H1 (cell line): Measurements from ENCODE around the gene ERFE. TPM values are rescaled to one million over a fixed set of nuclear protein-coding genes. Genes with fewer than 3 reads are reported as not detected.
A peak's percentile ranks its signal among the peaks of the same experiment; 100 is the strongest.

Experiments
- CTCF ChIA-PET: fragments of 300-600 bp; sonication (Branson Sonifier 250); formaldehyde crosslinking; loops from one replicate; lab custom pipeline; 2021; ENCODE audit not compliant: partially characterized antibody; lab: Charles Lee
- POLR2A ChIA-PET: fragments of 300-600 bp; sonication (Branson Sonifier 250); formaldehyde crosslinking; loops from one replicate; lab custom pipeline; 2021; ENCODE audit warnings: inconsistent platforms; ENCODE audit not compliant: partially characterized antibody; lab: Charles Lee
- DNase-seq, 2 experiments: peaks; one replicate each; pipeline versions ENCODE4 v3.0.0 to v3.0.0-alpha.2; 2010 to 2022; ENCODE audit warnings: low spot score in 2 of 2, low read depth in 1 of 2, mixed read lengths in 1 of 2
- FAIRE-seq: peaks from 2 replicates; lab custom pipeline; 2011; peaks lifted over from hg19 to GRCh38; lab: Jason Lieb, UNC
- H2AFZ ChIP-seq: 2 replicates; pipeline ENCODE4 v1.8.1; 2012; ENCODE audit warnings: low read length, inconsistent platforms
- H2AK5ac ChIP-seq: 2 replicates; pipeline ENCODE4 v1.6.1; 2013; ENCODE audit warnings: low read depth, low read length
- H2BK120ac ChIP-seq: replicated peaks from 2 replicates; pipeline ENCODE3; 2013; ENCODE audit warnings: low read depth, low read length, inconsistent platforms
- H2BK12ac ChIP-seq: 2 replicates; pipeline ENCODE4 v1.6.1; 2013; ENCODE audit warnings: low read depth, low read length
- H2BK15ac ChIP-seq: 2 replicates; pipeline ENCODE4 v1.6.1; 2013; ENCODE audit warnings: low read length
- H2BK20ac ChIP-seq: 2 replicates; pipeline ENCODE4 v1.6.1; 2013; ENCODE audit warnings: low read length
- H2BK5ac ChIP-seq: 2 replicates; pipeline ENCODE4 v1.6.1; 2013; ENCODE audit warnings: low read depth, low read length
- H3K14ac ChIP-seq: 2 replicates; pipeline ENCODE4 v1.6.1; 2013; ENCODE audit warnings: inconsistent platforms; ENCODE audit not compliant: insufficient read length
- H3K18ac ChIP-seq: 2 replicates; pipeline ENCODE4 v1.6.1; 2013; ENCODE audit warnings: low read length; ENCODE audit errors: extremely low read depth
- H3K23ac ChIP-seq: 2 replicates; pipeline ENCODE4 v1.6.1; 2013; ENCODE audit warnings: inconsistent platforms; ENCODE audit not compliant: insufficient read length
- H3K23me2 ChIP-seq: 2 replicates; pipeline ENCODE4 v1.6.1; 2013; ENCODE audit warnings: low read depth, low read length
- H3K27ac ChIP-seq: 2 replicates; pipeline ENCODE4 v1.6.1; 2011; ENCODE audit warnings: low read depth, low read length, inconsistent platforms
- H3K27me3 ChIP-seq, 4 experiments: replicated peaks in 1 of 4; 1 replicate in 1 of 4; 2 replicates in 3 of 4; pipeline versions ENCODE4 v1.6.1 to v1.8.1; 2011 to 2013; ENCODE audit warnings: low read length in 3 of 4, mild to moderate bottlenecking in 3 of 4, inconsistent platforms in 2 of 4, mixed read lengths in 2 of 4, moderate library complexity in 1 of 4; ENCODE audit not compliant: control insufficient read depth in 3 of 4, insufficient read depth in 3 of 4; ENCODE audit errors: extremely low read depth in 1 of 4
- H3K36me3 ChIP-seq, 4 experiments: 2 replicates each; pipeline versions ENCODE4 v1.6.1 to v1.8.1; 2011 to 2013; ENCODE audit warnings: mild to moderate bottlenecking in 4 of 4, low read length in 3 of 4, moderate library complexity in 2 of 4, control low read depth in 1 of 4, inconsistent platforms in 1 of 4; ENCODE audit not compliant: insufficient read depth in 4 of 4, control insufficient read depth in 2 of 4
- H3K4ac ChIP-seq: replicated peaks from 2 replicates; pipeline ENCODE3; 2013; ENCODE audit warnings: low read length, low read depth, mixed read lengths, inconsistent platforms; ENCODE audit not compliant: insufficient read length
- H3K4me1 ChIP-seq, 4 experiments: replicated peaks in 1 of 4; 1 replicate in 1 of 4; 2 replicates in 3 of 4; pipeline versions ENCODE4 v1.6.1 to v1.8.1; 2011 to 2013; ENCODE audit warnings: low read length in 3 of 4, inconsistent platforms in 2 of 4, mixed read lengths in 1 of 4; ENCODE audit not compliant: insufficient read depth in 4 of 4, control insufficient read depth in 3 of 4
- H3K4me2 ChIP-seq, 2 experiments: 2 replicates each; pipeline versions ENCODE4 v1.6.1 to v1.8.1; 2011 to 2013; ENCODE audit warnings: low read depth in 2 of 2, low read length in 2 of 2, control low read depth in 1 of 2, inconsistent platforms in 1 of 2, mild to moderate bottlenecking in 1 of 2; ENCODE audit not compliant: insufficient read depth in 1 of 2
- H3K4me3 ChIP-seq, 4 experiments: fragments of 200-600, 300-600 bp in 1 of 4; sonication (generic), shearing (Covaris generic), sonication (Bioruptor Twin) in 1 of 4; 2 replicates each; pipeline versions ENCODE4 v1.5.1 to v1.8.1; 2011 to 2016; ENCODE audit warnings: low read length in 4 of 4, low read depth in 3 of 4, control low read depth in 2 of 4, inconsistent platforms in 2 of 4, mild to moderate bottlenecking in 2 of 4, mixed read lengths in 1 of 4, moderate library complexity in 1 of 4; ENCODE audit not compliant: insufficient read depth in 2 of 4; ENCODE audit errors: extremely low read depth in 1 of 4
- H3K56ac ChIP-seq: replicated peaks from 2 replicates; pipeline ENCODE3; 2013; ENCODE audit warnings: low read depth, mild to moderate bottlenecking, mixed read lengths, low read length, inconsistent platforms; ENCODE audit not compliant: insufficient read length
- H3K79me1 ChIP-seq: 2 replicates; pipeline ENCODE4 v1.6.1; 2013; ENCODE audit warnings: low read depth, low read length, control low read depth
- H3K79me2 ChIP-seq, 2 experiments: 2 replicates each; pipeline versions ENCODE4 v1.6.1 to v1.8.1; 2012 to 2013; ENCODE audit warnings: low read length in 2 of 2, mild to moderate bottlenecking in 2 of 2, inconsistent platforms in 1 of 2; ENCODE audit not compliant: insufficient read depth in 2 of 2, control insufficient read depth in 1 of 2
- H3K9ac ChIP-seq, 4 experiments: replicated peaks in 1 of 4; 1 replicate in 1 of 4; 2 replicates in 3 of 4; pipeline versions ENCODE4 v1.6.1 to v1.8.1; 2011 to 2013; ENCODE audit warnings: low read depth in 3 of 4, low read length in 3 of 4, control low read depth in 2 of 4, mild to moderate bottlenecking in 2 of 4, moderate library complexity in 2 of 4, inconsistent platforms in 1 of 4; ENCODE audit errors: extremely low read depth in 1 of 4
- H3K9me3 ChIP-seq, 2 experiments: 2 replicates each; pipeline versions ENCODE4 v1.6.1 to v1.8.1; 2012 to 2013; ENCODE audit warnings: mild to moderate bottlenecking in 2 of 2, moderate library complexity in 2 of 2, control low read depth in 1 of 2, inconsistent platforms in 1 of 2, low read depth in 1 of 2, low read length in 1 of 2, mixed read lengths in 1 of 2; ENCODE audit not compliant: insufficient read depth in 2 of 2
- H4K20me1 ChIP-seq, 2 experiments: replicated peaks in 1 of 2; 2 replicates each; pipeline versions ENCODE3 to v1.8.1; 2011 to 2013; ENCODE audit warnings: inconsistent platforms in 2 of 2, low read length in 2 of 2, mild to moderate bottlenecking in 1 of 2; ENCODE audit not compliant: insufficient read depth in 2 of 2, control insufficient read depth in 1 of 2
- H4K5ac ChIP-seq: 2 replicates; pipeline ENCODE4 v1.6.1; 2013; ENCODE audit warnings: low read length, low read depth, mixed read lengths, inconsistent platforms; ENCODE audit not compliant: insufficient read length
- H4K8ac ChIP-seq: 2 replicates; pipeline ENCODE4 v1.8.0; 2013; ENCODE audit warnings: mild to moderate bottlenecking, moderate library complexity, low read length, inconsistent platforms; ENCODE audit not compliant: insufficient read depth; ENCODE audit errors: extremely low read depth
- H4K91ac ChIP-seq: replicated peaks from 2 replicates; pipeline ENCODE3; 2013; ENCODE audit warnings: low read length, mixed read lengths, inconsistent platforms; ENCODE audit not compliant: insufficient read length
- SIRT6 ChIP-seq: IDR thresholded peaks from one replicate; pipeline ENCODE4 v1.7.1; 2012; ENCODE audit warnings: low read length, inconsistent platforms
- WGBS, 2 experiments: shearing (Covaris generic) in 1 of 2; methylation state at CpG; one replicate each; pipeline versions ENCODE4 v1.1.6 to v1.1.7; 2013 to 2015; ENCODE audit warnings: low lambda C conversion rate in 2 of 2, mixed read lengths in 2 of 2, inconsistent platforms in 1 of 2, low coverage in 1 of 2, missing lambda C conversion rate in 1 of 2; ENCODE audit not compliant: insufficient replicate concordance in 2 of 2, insufficient coverage in 1 of 2, insufficient read length in 1 of 2; ENCODE audit errors: extremely low coverage in 1 of 2, missing lambda C conversion rate in 1 of 2; 5-methylcytosine and 5-hydroxymethylcytosine counted together
- polyA plus RNA-seq, 7 experiments: library from polyadenylated mRNA; depleted of rRNA in 3 of 7; stranded (reverse) in 5 of 7; unstranded in 2 of 7; fragments of >200 nt in 5 of 7; fragments of 200-250 nt in 2 of 7; gene quantifications; 1 replicate in 5 of 7; 2 replicates in 1 of 7; 4 replicates in 1 of 7; pipeline versions ENCODE4 v1.2.1 to v1.2.3, GENCODE V29; 2011 to 2013; ENCODE audit warnings: missing spikeins in 2 of 7, mixed read lengths in 2 of 7
- total RNA-seq: library from RNA; stranded (reverse); fragmentation: NEBNext Ultra II Directional; extraction: Animal tissue kit (Norgen Biotek cat#: 25700); gene quantifications from 2 replicates; pipeline ENCODE4 v1.2.1, GENCODE V29; 2021

The ERFE gene
- total and polyA plus RNA-seq, 2 of the 8 experiments (the other 6 are each of a cell fraction or from before 2014, with no cell fraction given) = 2.5 to 3.6 TPM

DNA sequence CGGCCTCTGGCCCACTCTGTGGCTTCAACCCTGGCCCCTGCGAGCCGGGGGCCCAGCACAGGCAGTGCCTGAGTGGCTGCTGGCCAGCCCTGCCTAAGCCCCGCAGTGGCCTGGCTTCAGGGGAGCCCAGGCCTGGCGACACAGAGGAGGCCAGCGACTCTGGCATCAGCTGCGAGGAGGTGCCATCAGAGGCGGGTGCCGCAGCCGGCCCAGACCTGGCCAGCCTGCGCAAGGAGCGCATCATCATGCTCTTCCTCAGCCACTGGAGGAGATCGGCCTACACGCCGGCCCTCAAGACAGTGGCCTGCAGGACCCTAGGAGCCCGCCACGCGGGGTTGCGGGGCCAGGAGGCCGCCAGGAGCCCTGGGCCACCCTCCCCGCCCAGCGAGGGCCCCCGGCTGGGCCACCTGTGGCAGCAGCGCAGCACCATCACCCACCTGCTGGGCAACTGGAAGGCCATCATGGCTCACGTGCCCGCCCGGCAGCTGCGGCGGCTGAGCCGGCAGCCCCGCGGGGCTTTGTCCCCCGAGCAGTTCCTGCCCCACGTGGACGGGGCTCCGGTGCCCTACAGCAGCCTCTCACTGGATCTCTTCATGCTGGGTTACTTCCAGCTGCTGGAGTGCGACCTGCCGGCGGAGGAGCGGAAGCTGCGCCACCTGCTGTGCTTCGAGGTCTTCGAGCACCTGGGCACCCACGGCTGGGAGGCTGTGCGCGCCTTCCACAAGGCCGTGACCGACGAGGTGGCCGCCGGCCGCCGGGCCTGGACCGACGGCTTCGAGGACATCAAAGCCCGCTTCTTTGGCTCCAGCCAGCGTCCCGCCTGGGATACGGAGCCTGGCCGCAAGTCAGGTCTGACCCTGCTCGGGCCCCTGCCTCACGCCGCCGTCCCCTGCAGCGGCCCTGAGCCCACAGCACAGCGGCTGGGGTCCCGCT, 27.8 kb upstream of the ERFE start:
- Histone ChIP-seq H4K8ac (peak overlapping the region; percentile 63; the same call in 1 of the 2 replicates), H2BK20ac (no peak overlapping the region), H3K79me2 (no peaks in the 10 kb centered on the region), H3K79me1 (no peaks in the 10 kb centered on the region), H3K27ac (no peak overlapping the region), H3K9ac (no peak overlapping the region), H4K91ac (no peak overlapping the region), H4K20me1 (peaks cover 0 to 9% of the 10 kb centered on the region in 2 experiments), H3K4me1 (peaks cover 0 to 13% (median 0%) of the 10 kb centered on the region in 4 experiments; a peak in 2 of 7 replicates), H3K4me3 (no peak overlapping the region), H3K18ac (no peak overlapping the region), H3K56ac (no peak overlapping the region), H2AK5ac (no peak overlapping the region), H3K4me2 (no peak overlapping the region), H4K5ac (no peak overlapping the region), H3K4ac (no peak overlapping the region), H2BK15ac (no peak overlapping the region), H3K36me3 (no peaks in the 10 kb centered on the region; a peak in 1 of 8 replicates), H2BK5ac (no peak overlapping the region), H3K23me2 (peaks cover 11% of the 10 kb centered on the region; the same call in 1 of the 2 replicates), H3K14ac (no peak overlapping the region), H3K27me3 (no peaks in the 10 kb centered on the region), H2AFZ (no peak overlapping the region), H2BK120ac (no peak overlapping the region), H3K23ac (no peak overlapping the region), H2BK12ac (no peak overlapping the region), H3K9me3 (0 out of 4 replicates have a peak, but pooled peaks cover 0 to 4% of the 10 kb centered on the region in 2 experiments)
- ChIA-PET POLR2A (interaction anchor here (0.8 to 1.4 kb wide), 2 partner anchors 8 to 11 kb away, joined by 3 read pairs; no protein-coding TSS in a partner anchor), CTCF (interaction anchor here (5.3 kb wide), 1 partner anchor 9 kb away, joined by 41 read pairs; the partner anchor contains the start of gene KLHL30)
- 93% methylated on average over 64 of the region's 68 CpGs; no CpG with 5 or more reads in 1 of the 2 experiments for WGBS, 2 experiments
- DNase-seq (no peak), FAIRE-seq (no peak)
- no peak for TF ChIP-seq SIRT6
